GM12801 (cell line): Measurements from ENCODE around the gene HOXD8.

Experiments
- CTCF ChIP-seq: IDR thresholded peaks from one replicate; pipeline ENCODE4 v1.5.1; 2011; ENCODE audit warnings: control low read depth; ENCODE audit not compliant: insufficient read length; ENCODE audit errors: extremely low read depth

Gene HOXD8

GRCh38 chr2:176169181-176169580 lies 39.7 kb downstream of the HOXD8 start:
- no peak for TF ChIP-seq CTCF

DNA sequence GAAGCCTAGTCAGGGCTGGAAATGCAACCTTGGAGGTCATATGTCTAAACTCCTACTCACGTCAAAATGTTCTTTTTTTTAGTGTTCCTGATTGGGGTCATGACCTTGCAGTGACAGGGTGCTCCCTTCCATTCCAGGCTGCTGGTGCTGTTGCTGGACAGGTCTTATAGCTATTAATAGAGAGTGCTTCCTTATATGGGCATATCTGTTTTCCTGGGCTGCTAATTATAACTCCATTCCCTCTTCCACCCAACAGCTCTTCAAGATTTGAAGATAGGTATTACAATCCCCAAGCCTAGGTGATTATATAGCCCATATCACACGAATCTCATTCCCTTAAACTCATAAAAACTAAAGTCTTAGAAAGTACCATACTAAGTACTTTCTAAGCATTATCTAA lies 40.2 kb downstream of the HOXD8 start:
- no peak for TF ChIP-seq CTCF

DNA sequence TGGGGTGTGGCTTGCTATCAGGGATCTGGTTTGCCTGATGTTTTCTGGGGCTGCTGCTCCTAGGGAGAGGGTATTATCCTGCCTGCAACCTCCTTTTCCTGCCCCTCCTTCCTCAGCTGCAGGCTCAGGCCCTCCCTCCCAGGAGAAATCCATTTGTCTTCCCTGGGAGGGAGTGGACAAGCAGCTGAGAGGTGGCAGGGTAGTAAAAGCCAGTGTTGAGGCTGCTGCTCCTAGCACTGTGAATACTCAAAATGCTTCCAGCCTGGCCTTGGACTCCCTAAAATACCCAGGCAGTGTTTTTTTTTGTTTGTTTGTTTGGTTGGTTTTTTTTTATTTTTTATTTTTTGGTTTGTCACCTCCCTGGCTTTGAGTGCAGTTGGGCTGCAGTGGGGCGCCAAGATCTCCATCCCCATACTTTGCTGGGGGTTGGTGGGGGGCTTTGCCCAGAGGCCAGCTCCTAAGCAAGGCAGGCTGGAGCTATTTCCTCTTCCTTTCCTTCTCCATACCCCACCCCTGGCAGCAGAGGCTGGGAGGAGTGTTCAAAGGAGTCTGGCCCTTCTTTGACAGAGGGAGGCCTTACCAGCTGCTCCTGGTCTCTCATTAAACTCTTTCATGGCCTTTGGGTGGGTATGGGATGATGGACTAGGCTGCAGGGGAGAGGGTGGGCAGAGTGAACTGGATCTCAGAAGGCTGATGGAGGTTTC lies 41.2 kb downstream of the HOXD8 start:
- no peak for TF ChIP-seq CTCF

GRCh38 chr2:176171351-176172006 lies 42.0 kb downstream of the HOXD8 start:
- no peak for TF ChIP-seq CTCF

- no peak for TF ChIP-seq CTCF
Measured at GRCh38 chr2:176172007-176172894, 42.7 kb downstream of the HOXD8 start.

- no peak for TF ChIP-seq CTCF
Measured at GRCh38 chr2:176172895-176173566, 43.5 kb downstream of the HOXD8 start.
